CD4-positive, alpha-beta T cell treated with Interleukin-15 for 1 hour (primary cell): ENCODE results near the gene TMEM63C.
A peak's percentile ranks its signal among the peaks of the same experiment; 100 is the strongest.

Experiments
- DNase-seq: peaks from one replicate; pipeline ENCODE4 v3.0.0-alpha.2; 2020

Gene TMEM63C

GRCh38 chr14:77284466-77284865 is 102.9 kb downstream of the TMEM63C start:
- no peak for DNase-seq

- DNase-seq, result no peak
These were observed 105.0 kb downstream of the TMEM63C start for GRCh38 chr14:77286576-77286975.

- no peak for DNase-seq
These were observed 109.1 kb downstream of the TMEM63C start for GRCh38 chr14:77290705-77291104.

- no peak for DNase-seq
These were observed 114.6 kb downstream of the TMEM63C start for GRCh38 chr14:77296155-77296554.

- DNase-seq, result no peak
These were observed 115.3 kb downstream of the TMEM63C start for GRCh38 chr14:77296906-77297305.

GRCh38 chr14:77299771-77300170 is 118.2 kb downstream of the TMEM63C start:
- no peak for DNase-seq

GRCh38 chr14:77301103-77301502 is 119.5 kb downstream of the TMEM63C start:
- peak; percentile 40 for DNase-seq

- DNase-seq, result no peak
These were observed 121.3 kb downstream of the TMEM63C start for GRCh38 chr14:77302926-77303325.

- DNase-seq, result no peak
These were observed 122.0 kb downstream of the TMEM63C start for GRCh38 chr14:77303417-77304156.

- no peak for DNase-seq
These were observed 124.1 kb downstream of the TMEM63C start for GRCh38 chr14:77305696-77306095.

- no peak for DNase-seq
These were observed 124.8 kb downstream of the TMEM63C start for GRCh38 chr14:77306416-77306815.

- DNase-seq, result no peak
These were observed 125.4 kb downstream of the TMEM63C start for GRCh38 chr14:77306851-77307496.
